NCI-H69 (cell line): ENCODE data around the gene ANAPC16.
"Not testable (repeated sequence)": the region's sequence is repeated elsewhere in the genome, so short reads cannot be mapped to it uniquely, and the experiment has no call there.

ENCODE experiments used
- DNase-seq: peaks from one replicate; lab custom pipeline; 2025; lab: John Stamatoyannopoulos, UW

Gene ANAPC16

DNA sequence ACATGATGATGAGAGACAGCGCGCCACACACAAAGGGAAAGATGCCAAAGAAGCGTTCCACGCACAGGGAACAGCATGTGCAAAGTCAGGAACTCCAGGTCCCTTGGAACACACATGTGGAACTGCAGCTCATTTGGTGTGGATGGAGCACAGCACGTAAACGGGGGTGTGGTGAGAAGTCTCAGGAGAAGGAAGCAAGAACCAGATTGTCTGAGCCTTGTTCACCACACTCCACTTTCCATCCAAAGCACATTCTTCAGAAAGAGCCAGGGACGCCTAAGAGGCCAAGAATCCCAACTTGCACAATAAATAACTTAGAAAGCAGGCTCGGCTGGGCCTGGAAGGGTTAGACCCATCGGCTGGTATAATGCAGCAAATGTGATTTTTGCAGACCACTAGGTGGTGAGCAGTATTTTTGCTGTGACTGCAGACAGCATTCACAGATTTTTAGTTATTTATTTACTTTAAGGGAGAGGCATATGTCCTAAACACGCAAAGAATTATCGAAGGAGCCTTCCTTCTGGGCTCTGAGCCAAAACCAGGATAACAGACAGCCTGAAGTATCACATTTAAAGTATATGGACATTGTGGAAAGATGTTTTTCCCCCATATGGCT is 28.1 kb downstream of the ANAPC16 start:
- DNase-seq, result peak; percentile 72

DNA sequence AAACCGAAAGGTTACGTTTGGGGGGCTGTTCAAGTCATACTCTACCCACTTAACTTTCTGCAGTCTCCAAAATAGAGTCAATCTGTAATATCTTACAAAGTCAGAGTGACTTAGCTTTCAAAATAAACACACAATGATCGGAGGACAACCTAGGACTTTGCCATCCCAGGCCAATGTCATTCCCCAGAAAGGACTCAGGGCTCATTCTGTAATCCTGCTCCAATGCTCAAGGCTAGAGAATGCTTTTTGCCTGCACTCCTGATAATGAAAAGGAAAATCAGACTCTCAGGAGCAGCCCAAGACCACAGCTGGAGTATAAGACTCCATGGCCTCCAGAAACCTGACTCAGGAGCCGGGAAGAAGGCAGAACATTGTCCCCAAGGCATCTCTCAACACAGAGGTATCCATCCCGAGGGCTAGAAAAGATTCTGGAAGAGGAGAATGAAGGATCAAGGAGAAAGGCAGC is 28.8 kb downstream of the ANAPC16 start:
- DNase-seq, result no peak

GRCh38 chr10:72245949-72246525 is 30.2 kb downstream of the ANAPC16 start:
- no peak for DNase-seq

DNA sequence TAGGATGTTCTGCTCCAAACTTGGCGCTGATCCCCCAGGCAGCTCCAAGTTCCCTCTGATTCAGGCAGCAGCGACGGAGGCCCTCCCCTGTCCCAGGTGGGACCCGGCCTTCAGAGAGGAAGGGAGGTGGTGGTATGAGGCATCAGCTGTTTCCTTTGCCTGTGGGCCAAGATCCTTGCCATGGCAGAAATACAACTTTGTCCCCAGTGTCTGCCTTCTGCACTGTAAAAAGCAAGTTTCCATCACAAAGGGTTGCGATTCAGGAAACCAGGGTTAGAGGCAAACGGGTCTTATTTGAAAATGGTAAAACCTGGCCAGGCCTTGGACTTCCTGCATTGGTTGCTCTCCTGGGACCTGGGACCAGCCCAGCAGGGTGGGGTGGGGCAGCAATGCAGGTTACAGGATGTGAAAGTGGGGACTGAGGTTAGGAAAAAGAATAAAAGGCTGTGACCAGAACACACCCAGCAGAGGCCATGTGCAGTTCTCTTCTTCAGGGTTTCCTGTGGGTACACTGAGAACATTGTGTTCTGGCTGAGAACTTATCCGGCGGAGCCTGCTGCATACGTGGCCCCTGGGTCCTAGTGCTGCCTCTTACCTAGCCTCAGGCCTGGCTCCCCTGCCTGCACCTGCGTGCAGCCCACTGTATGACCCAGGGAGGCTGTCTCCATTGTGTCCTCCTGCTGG is 32.8 kb downstream of the ANAPC16 start:
- peak; percentile 69 for DNase-seq

- DNase-seq, result not testable (repeated sequence)
Observed at GRCh38 chr10:72249176-72249862, 33.5 kb downstream of the ANAPC16 start.

DNA sequence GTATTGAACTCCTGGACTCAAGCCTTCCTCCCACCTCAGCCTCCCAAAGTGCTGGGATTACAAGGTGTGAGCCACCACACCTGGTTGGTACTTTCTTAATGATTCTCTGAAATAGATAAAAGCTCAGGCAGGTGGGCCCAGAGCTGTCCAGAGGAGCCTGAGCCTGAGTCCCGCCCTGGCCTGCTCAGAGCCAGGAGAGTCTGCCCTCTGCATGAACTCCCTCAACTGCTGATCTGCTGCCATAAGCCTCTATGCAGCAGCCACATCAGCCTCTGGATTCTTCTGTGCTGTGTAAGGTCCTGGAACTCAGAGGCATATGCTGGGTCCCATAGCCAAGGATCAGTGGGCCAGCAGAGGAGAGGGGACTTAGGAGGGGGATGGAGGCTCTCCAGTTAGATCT is 34.9 kb downstream of the ANAPC16 start:
- peak; percentile 21 for DNase-seq

GRCh38 chr10:72251635-72252034 is 35.8 kb downstream of the ANAPC16 start:
- DNase-seq, result no peak

- no peak for DNase-seq
Observed at GRCh38 chr10:72252972-72253371, 37.2 kb downstream of the ANAPC16 start.

DNA sequence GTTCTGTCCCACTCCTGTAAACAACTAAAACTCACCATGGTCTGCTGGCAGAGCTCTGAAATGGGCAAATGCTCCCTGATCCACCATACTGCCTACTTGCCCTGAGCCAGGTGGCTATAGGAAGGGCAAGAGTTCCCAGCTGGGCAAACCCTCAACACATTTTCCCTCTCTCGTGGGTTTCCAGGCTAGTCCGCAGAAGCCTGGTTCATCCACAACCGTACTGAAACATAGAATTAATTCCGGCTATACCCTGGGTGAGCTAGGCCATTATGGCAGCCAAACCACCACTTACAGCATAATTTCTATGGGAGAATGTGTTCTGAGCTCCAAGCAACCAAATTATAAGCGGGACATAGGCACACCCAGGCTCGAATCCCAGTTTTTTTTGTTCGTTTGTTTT is 37.8 kb downstream of the ANAPC16 start:
- DNase-seq, result no peak

GRCh38 chr10:72254813-72255568 is 39.2 kb downstream of the ANAPC16 start:
- peak; percentile 81 for DNase-seq

- DNase-seq, result no peak
Observed at GRCh38 chr10:72255977-72256729, 40.3 kb downstream of the ANAPC16 start.

GRCh38 chr10:72257051-72257892 is 41.5 kb downstream of the ANAPC16 start:
- DNase-seq, result no peak

- no peak for DNase-seq
Observed at GRCh38 chr10:72258617-72259016, 42.8 kb downstream of the ANAPC16 start.

- peak; percentile 83 for DNase-seq
Observed at GRCh38 chr10:72259491-72260238, 43.9 kb downstream of the ANAPC16 start.

- DNase-seq, result peak; percentile 89
Observed at GRCh38 chr10:72260239-72260975, 44.6 kb downstream of the ANAPC16 start.

- peak; percentile 66 for DNase-seq
Observed at GRCh38 chr10:72260976-72261783, 45.4 kb downstream of the ANAPC16 start.

GRCh38 chr10:72261784-72262404 is 46.1 kb downstream of the ANAPC16 start:
- DNase-seq, result no peak
